Measurements from ENCODE around the gene PMPCA.

Gene PMPCA

GRCh38 chr9:136410500-136411287, at the start of gene PMPCA, which contains the start of gene ENTR1:
Gene PMPCA (plus strand): TSS chr9:136410658. CDS start chr9:136410669, 11 bp downstream.
Gene ENTR1 (minus strand): TSS chr9:136410614. CDS start chr9:136410397, 217 bp downstream.
- DNase-seq, result peak; percentile 74

GRCh38 chr9:136361047-136361753, 49.3 kb upstream of the PMPCA start:
- DNase-seq, result no peak

GRCh38 chr9:136361754-136362449, 48.6 kb upstream of the PMPCA start:
- no peak for DNase-seq

- no peak for DNase-seq
Measured at GRCh38 chr9:136362450-136362784, 48.0 kb upstream of the PMPCA start.

GRCh38 chr9:136363106-136363948, 47.1 kb upstream of the PMPCA start, which contains the start of gene DNLZ:
Gene DNLZ (minus strand): TSS chr9:136363744. CDS start chr9:136363714, 30 bp downstream.
- DNase-seq, result peak; percentile 80

- no peak for DNase-seq
Measured at GRCh38 chr9:136363949-136364748, 46.3 kb upstream of the PMPCA start.

- no peak for DNase-seq
Measured at GRCh38 chr9:136364942-136365774, 45.3 kb upstream of the PMPCA start.

GRCh38 chr9:136365775-136366222, 44.7 kb upstream of the PMPCA start:
- no peak for DNase-seq

GRCh38 chr9:136366826-136367225, 43.6 kb upstream of the PMPCA start:
- no peak for DNase-seq

- no peak for DNase-seq
Measured at GRCh38 chr9:136367296-136368145, 42.9 kb upstream of the PMPCA start.

- DNase-seq, result no peak
Measured at GRCh38 chr9:136368190-136368589, 42.3 kb upstream of the PMPCA start.

- DNase-seq, result no peak
Measured at GRCh38 chr9:136370037-136370436, 40.4 kb upstream of the PMPCA start.

GRCh38 chr9:136370687-136371532, 39.5 kb upstream of the PMPCA start:
- DNase-seq, result no peak

- DNase-seq, result no peak
Measured at GRCh38 chr9:136371533-136371880, 39.0 kb upstream of the PMPCA start.

GRCh38 chr9:136372006-136372405, 38.5 kb upstream of the PMPCA start:
- no peak for DNase-seq

GRCh38 chr9:136372561-136373299, 37.7 kb upstream of the PMPCA start:
- no peak for DNase-seq

GRCh38 chr9:136373300-136374182, 36.9 kb upstream of the PMPCA start, which contains the start of gene CARD9:
Gene CARD9 (minus strand): TSS chr9:136373669. CDS start chr9:136372078, 1,591 bp downstream.
- no peak for DNase-seq
